ENCODE measurements around the gene HOXA9. TPM values are rescaled to one million over a fixed set of nuclear protein-coding genes. Genes with fewer than 3 reads are reported as not detected.

The HOXA9 gene
- total and polyA plus RNA-seq, 2 of the 4 experiments (the other 2 are of a cell fraction), result 0.18 to 0.32 TPM

GRCh38 chr7:27149842-27150567 lies 15.3 kb downstream of the HOXA9 start (continued):
- TF ChIP-seq USF2 (IDR thresholded peaks at IDR 0.05; ENCODE audit: low read depth, low read length) (no peak), POLR2A (IDR thresholded peaks at IDR 0.05; ENCODE audit: low read depth, low read length) (no peak), CEBPB (IDR thresholded peaks at IDR 0.05; ENCODE audit: low read depth, low read length) (no peak)

All from IMR-90 (cell line).